HEK293 (cell line): ENCODE measurements around the gene RASL10B.

Experiments
- CTCF ChIA-PET: fragments of 350-600 bp; formaldehyde crosslinking; extraction: SDS; loops from one replicate; lab custom pipeline; 2021; ENCODE audit warnings: antibody characterized with exemption; lab: Yijun Ruan, JAX
- POLR2A ChIA-PET: fragments of 300-600 bp; formaldehyde crosslinking; extraction: SDS; loops from one replicate; lab custom pipeline; 2020; ENCODE audit warnings: antibody characterized with exemption, inconsistent platforms; lab: Yijun Ruan, JAX
- H3K27ac ChIP-seq: fragments of 200-500 bp; sonication (Bioruptor generic); 2 replicates; pipeline ENCODE4 v1.5.1; 2014; ENCODE audit warnings: low read depth, low read length, control low read depth, inconsistent platforms; ENCODE audit errors: extremely low read depth
- H3K36me3 ChIP-seq, 2 experiments: fragments of 200-500 bp in 1 of 2; sonication (Bioruptor generic) in 1 of 2; 1 replicate in 1 of 2; 2 replicates in 1 of 2; pipeline ENCODE4 v1.5.1; 2014 to 2017; ENCODE audit warnings: inconsistent platforms in 2 of 2, low read length in 2 of 2; ENCODE audit not compliant: control insufficient read depth in 2 of 2, insufficient read depth in 1 of 2
- H3K4me1 ChIP-seq: fragments of 200-500 bp; sonication (Bioruptor generic); 2 replicates; pipeline ENCODE4 v1.5.1; 2014; ENCODE audit warnings: mild to moderate bottlenecking, low read length, inconsistent platforms; ENCODE audit not compliant: control insufficient read depth, insufficient read depth
- H3K4me3 ChIP-seq: 2 replicates; pipeline ENCODE4 v1.5.1; 2011; ENCODE audit warnings: low read depth, mild to moderate bottlenecking, control low read depth, low read length, moderate library complexity
- H3K9me3 ChIP-seq: fragments of 200-500 bp; sonication (Bioruptor generic); 2 replicates; pipeline ENCODE4 v1.5.1; 2014; ENCODE audit warnings: low read depth, low read length, inconsistent platforms; ENCODE audit not compliant: control insufficient read depth, insufficient read depth
- BCL11A ChIP-seq: fragments of 450-650 bp; formaldehyde crosslinking; IDR thresholded peaks from 2 replicates; pipeline ENCODE4 v1.5.1; 2016; ENCODE audit warnings: low read depth, missing biosample characterization, missing genetic modification characterization
- FEZF1 ChIP-seq: fragments of 450-650 bp; formaldehyde crosslinking; IDR thresholded peaks from 2 replicates; pipeline ENCODE4 v1.5.1; 2016; ENCODE audit warnings: missing biosample characterization, missing genetic modification characterization
- KLF9 ChIP-seq: fragments of 450-650 bp; formaldehyde crosslinking; IDR thresholded peaks from 2 replicates; pipeline ENCODE4 v1.5.1; 2016; ENCODE audit warnings: missing biosample characterization, missing genetic modification characterization, low read depth
- OSR2 ChIP-seq: fragments of 450-650 bp; formaldehyde crosslinking; IDR thresholded peaks from 2 replicates; pipeline ENCODE4 v1.5.1; 2016; ENCODE audit warnings: missing biosample characterization, missing genetic modification characterization
- PRDM4 ChIP-seq: fragments of 450-650 bp; formaldehyde crosslinking; IDR thresholded peaks from 2 replicates; pipeline ENCODE4 v1.5.1; 2017; ENCODE audit warnings: missing biosample characterization, missing genetic modification characterization
- SALL2 ChIP-seq: fragments of 450-650 bp; formaldehyde crosslinking; IDR thresholded peaks from 2 replicates; pipeline ENCODE4 v1.5.0; 2017; ENCODE audit warnings: missing biosample characterization, mild to moderate bottlenecking, missing genetic modification characterization, borderline replicate concordance
- SP3 ChIP-seq: fragments of 450-650 bp; formaldehyde crosslinking; IDR thresholded peaks from 2 replicates; pipeline ENCODE4 v1.5.1; 2016; ENCODE audit warnings: missing biosample characterization, missing genetic modification characterization
- ZNF148 ChIP-seq: fragments of 450-650 bp; formaldehyde crosslinking; IDR thresholded peaks from 2 replicates; pipeline ENCODE4 v1.5.0; 2017; ENCODE audit warnings: missing biosample characterization, missing genetic modification characterization, borderline replicate concordance
- ZNF16 ChIP-seq: fragments of 450-650 bp; formaldehyde crosslinking; IDR thresholded peaks from 2 replicates; pipeline ENCODE4 v1.5.1; 2016; ENCODE audit warnings: low read depth, missing biosample characterization, missing genetic modification characterization
- ZNF24 ChIP-seq: fragments of 450-650 bp; formaldehyde crosslinking; IDR thresholded peaks from 2 replicates; pipeline ENCODE4 v1.5.1; 2016; ENCODE audit warnings: missing biosample characterization, missing genetic modification characterization
- ZNF37A ChIP-seq: fragments of 450-650 bp; IDR thresholded peaks from 2 replicates; pipeline ENCODE4 v1.5.1; 2018; ENCODE audit warnings: missing biosample characterization, missing genetic modification characterization
- ZNF48 ChIP-seq: fragments of 450-650 bp; formaldehyde crosslinking; IDR thresholded peaks from 2 replicates; pipeline ENCODE4 v1.5.1; 2016; ENCODE audit warnings: missing biosample characterization, missing genetic modification characterization
- ZNF501 ChIP-seq: fragments of 450-650 bp; formaldehyde crosslinking; IDR thresholded peaks from 2 replicates; pipeline ENCODE4 v1.5.1; 2016; ENCODE audit warnings: missing biosample characterization, missing genetic modification characterization
- ZNF530 ChIP-seq: fragments of 450-650 bp; formaldehyde crosslinking; IDR thresholded peaks from 2 replicates; pipeline ENCODE4 v1.5.1; 2016; ENCODE audit warnings: low read depth, missing biosample characterization, missing genetic modification characterization
- ZNF548 ChIP-seq: fragments of 450-650 bp; formaldehyde crosslinking; IDR thresholded peaks from 2 replicates; pipeline ENCODE4 v1.5.1; 2016; ENCODE audit warnings: missing biosample characterization, missing genetic modification characterization
- ZNF549 ChIP-seq: fragments of 450-650 bp; IDR thresholded peaks from 2 replicates; pipeline ENCODE4 v1.5.1; 2018; ENCODE audit warnings: missing biosample characterization, missing genetic modification characterization, mild to moderate bottlenecking, inconsistent platforms, moderate library complexity
- ZNF580 ChIP-seq: fragments of 450-650 bp; formaldehyde crosslinking; IDR thresholded peaks from 2 replicates; pipeline ENCODE4 v1.5.1; 2016; ENCODE audit warnings: missing biosample characterization, missing genetic modification characterization
- ZNF843 ChIP-seq: fragments of 450-650 bp; formaldehyde crosslinking; IDR thresholded peaks from 2 replicates; pipeline ENCODE4 v1.5.1; 2016; ENCODE audit warnings: missing biosample characterization, missing genetic modification characterization
- TF ChIP-seq, protein P1 (sequence below): fragments of 450-650 bp; formaldehyde crosslinking; IDR thresholded peaks from 2 replicates; pipeline ENCODE4 v1.5.1; 2017; ENCODE audit warnings: missing biosample characterization, missing genetic modification characterization
- TF ChIP-seq, protein P2 (sequence below): fragments of 450-650 bp; formaldehyde crosslinking; IDR thresholded peaks from 2 replicates; pipeline ENCODE4 v1.5.1; 2016; ENCODE audit warnings: missing biosample characterization, missing genetic modification characterization
- TF ChIP-seq, protein P3 (sequence below): fragments of 450-650 bp; formaldehyde crosslinking; IDR thresholded peaks from 2 replicates; pipeline ENCODE4 v1.5.1; 2017; ENCODE audit warnings: missing biosample characterization, missing genetic modification characterization

Gene RASL10B

GRCh38 chr17:35684055-35684802 lies 47.2 kb upstream of the RASL10B start:
- Histone ChIP-seq H3K4me3 (no peak overlapping the region), H3K4me1 (no peaks in the 10 kb centered on the region)
- POLR2A ChIA-PET = no interaction called here
- TF ChIP-seq KLF9 (tag by site-specific recombination) (no peak), FEZF1 (tag by site-specific recombination) (0 out of 2 replicates have a peak, but pooled peaks have one; percentile 22)
- TF ChIP-seq, all 188 proteins: peak for 1
- no peaks in the 10 kb centered on the region for H3K9me3 ChIP-seq
- H3K27ac ChIP-seq = no peak overlapping the region
- CTCF ChIA-PET = no interaction called here
- peaks cover 67 to 84% of the 10 kb centered on the region in 2 experiments for H3K36me3 ChIP-seq

- H3K4me1 ChIP-seq = no peaks in the 10 kb centered on the region
- no peak overlapping the region for H3K4me3 ChIP-seq
- no peaks in the 10 kb centered on the region for H3K9me3 ChIP-seq
- CTCF ChIA-PET = interaction anchor here (1.9 kb wide), 1 partner anchor 55 kb away, joined by 8 read pairs; no protein-coding TSS in a partner anchor
- POLR2A ChIA-PET = no interaction called here
- peaks cover 44 to 73% of the 10 kb centered on the region in 2 experiments for H3K36me3 ChIP-seq
- H3K27ac ChIP-seq = no peak overlapping the region
- TF ChIP-seq ZNF843 (tag by site-specific recombination) (0 out of 2 replicates have a peak, but pooled peaks have one; percentile 18), ZNF530 (tag by site-specific recombination) (no peak), ZNF548 (tag by site-specific recombination) (peak; percentile 24; the same call in 1 of the 2 replicates), ZNF24 (tag by site-specific recombination) (no peak), ZNF16 (tag by site-specific recombination) (no peak), PRDM4 (tag by site-specific recombination) (peak; percentile 55; the same call in 1 of the 2 replicates), SP3 (tag by site-specific recombination) (no peak), BCL11A (no peak), ZNF580 (tag by site-specific recombination) (0 out of 2 replicates have a peak, but pooled peaks have one; percentile 17), OSR2 (tag by site-specific recombination) (peak; percentile 56), ZNF549 (no peak), ZNF501 (tag by site-specific recombination) (no peak), ZNF37A (tag by site-specific recombination) (no peak), SALL2 (no peak), ZNF148 (tag by site-specific recombination) (no peak), ZNF48 (no peak)
- TF ChIP-seq, protein P1, sequence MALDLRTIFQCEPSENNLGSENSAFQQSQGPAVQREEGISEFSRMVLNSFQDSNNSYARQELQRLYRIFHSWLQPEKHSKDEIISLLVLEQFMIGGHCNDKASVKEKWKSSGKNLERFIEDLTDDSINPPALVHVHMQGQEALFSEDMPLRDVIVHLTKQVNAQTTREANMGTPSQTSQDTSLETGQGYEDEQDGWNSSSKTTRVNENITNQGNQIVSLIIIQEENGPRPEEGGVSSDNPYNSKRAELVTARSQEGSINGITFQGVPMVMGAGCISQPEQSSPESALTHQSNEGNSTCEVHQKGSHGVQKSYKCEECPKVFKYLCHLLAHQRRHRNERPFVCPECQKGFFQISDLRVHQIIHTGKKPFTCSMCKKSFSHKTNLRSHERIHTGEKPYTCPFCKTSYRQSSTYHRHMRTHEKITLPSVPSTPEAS (tag by site-specific recombination) = no peak
- TF ChIP-seq, protein P2, sequence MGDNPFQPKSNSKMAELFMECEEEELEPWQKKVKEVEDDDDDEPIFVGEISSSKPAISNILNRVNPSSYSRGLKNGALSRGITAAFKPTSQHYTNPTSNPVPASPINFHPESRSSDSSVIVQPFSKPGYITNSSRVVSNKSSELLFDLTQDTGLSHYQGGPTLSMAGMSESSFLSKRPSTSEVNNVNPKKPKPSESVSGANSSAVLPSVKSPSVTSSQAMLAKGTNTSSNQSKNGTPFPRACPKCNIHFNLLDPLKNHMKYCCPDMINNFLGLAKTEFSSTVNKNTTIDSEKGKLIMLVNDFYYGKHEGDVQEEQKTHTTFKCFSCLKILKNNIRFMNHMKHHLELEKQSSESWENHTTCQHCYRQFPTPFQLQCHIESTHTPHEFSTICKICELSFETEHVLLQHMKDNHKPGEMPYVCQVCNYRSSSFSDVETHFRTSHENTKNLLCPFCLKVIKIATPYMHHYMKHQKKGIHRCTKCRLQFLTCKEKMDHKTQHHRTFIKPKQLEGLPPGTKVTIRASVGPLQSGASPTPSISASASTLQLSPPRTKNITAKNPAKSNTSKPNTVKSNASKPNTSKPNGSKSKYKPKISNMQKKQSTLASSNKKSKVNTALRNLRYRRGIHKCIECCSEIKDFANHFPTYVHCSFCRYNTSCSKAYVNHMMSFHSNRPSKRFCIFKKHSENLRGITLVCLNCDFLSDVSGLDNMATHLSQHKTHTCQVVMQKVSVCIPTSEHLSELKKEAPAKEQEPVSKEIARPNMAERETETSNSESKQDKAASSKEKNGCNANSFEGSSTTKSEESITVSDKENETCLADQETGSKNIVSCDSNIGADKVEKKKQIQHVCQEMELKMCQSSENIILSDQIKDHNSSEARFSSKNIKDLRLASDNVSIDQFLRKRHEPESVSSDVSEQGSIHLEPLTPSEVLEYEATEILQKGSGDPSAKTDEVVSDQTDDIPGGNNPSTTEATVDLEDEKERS = no peak
- TF ChIP-seq, protein P3, sequence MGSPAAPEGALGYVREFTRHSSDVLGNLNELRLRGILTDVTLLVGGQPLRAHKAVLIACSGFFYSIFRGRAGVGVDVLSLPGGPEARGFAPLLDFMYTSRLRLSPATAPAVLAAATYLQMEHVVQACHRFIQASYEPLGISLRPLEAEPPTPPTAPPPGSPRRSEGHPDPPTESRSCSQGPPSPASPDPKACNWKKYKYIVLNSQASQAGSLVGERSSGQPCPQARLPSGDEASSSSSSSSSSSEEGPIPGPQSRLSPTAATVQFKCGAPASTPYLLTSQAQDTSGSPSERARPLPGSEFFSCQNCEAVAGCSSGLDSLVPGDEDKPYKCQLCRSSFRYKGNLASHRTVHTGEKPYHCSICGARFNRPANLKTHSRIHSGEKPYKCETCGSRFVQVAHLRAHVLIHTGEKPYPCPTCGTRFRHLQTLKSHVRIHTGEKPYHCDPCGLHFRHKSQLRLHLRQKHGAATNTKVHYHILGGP = peak; percentile 20; the same call in 1 of the 2 replicates
Observed at GRCh38 chr17:35692512-35693210, 38.8 kb upstream of the RASL10B start.
